GM18498 (cell line): ENCODE measurements around the gene HRH3.

Source experiments
- ATAC-seq: cut with Tn5 transposase; IDR thresholded peaks from one replicate; pipeline ENCODE4 v1.9.1; 2021; ENCODE audit warnings: mild to moderate bottlenecking, moderate library complexity; ENCODE audit not compliant: unreplicated experiment

Gene HRH3

GRCh38 chr20:62230696-62231095, 10.6 kb upstream of the HRH3 start:
- ATAC-seq, result no peak

DNA sequence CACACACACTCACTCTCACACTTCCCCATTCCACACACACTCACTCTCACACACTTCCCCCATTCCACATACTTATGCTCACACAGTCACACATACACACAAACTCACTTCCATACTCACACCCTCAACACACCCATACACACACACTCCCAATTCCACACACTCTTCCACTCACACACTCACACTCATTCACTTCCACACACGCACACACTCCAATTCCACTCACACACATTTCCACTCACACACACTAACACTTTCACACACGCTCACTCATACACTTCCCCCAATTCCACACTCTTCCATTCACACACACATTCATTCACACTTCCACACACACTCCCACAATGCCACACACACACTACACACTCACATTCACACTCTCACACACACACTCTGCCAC, 10.2 kb upstream of the HRH3 start:
- no peak for ATAC-seq

- no peak for ATAC-seq
Observed at GRCh38 chr20:62229667-62230066, 9.6 kb upstream of the HRH3 start.

DNA sequence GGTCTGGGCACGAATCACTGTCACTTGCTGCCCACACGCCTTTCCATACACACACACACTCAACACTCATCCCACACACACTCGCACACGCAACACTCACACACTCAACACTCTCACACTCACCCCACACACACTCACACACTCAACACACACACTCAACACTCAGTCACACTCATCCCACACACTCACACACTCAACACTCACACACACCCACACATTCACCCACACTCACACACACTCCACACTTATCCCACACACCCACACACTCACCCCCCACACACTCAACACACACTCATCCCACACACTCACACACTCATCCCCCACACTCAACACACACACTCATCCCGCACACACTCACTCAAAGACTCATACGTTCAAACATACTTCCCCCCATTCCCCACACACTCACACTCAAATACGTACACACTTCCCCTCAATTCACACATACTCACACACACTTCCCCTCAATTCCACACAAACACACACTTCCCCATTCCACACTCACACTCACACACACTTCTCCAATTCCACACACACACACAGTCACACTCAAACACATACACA, 9.0 kb upstream of the HRH3 start:
- ATAC-seq, result no peak

DNA sequence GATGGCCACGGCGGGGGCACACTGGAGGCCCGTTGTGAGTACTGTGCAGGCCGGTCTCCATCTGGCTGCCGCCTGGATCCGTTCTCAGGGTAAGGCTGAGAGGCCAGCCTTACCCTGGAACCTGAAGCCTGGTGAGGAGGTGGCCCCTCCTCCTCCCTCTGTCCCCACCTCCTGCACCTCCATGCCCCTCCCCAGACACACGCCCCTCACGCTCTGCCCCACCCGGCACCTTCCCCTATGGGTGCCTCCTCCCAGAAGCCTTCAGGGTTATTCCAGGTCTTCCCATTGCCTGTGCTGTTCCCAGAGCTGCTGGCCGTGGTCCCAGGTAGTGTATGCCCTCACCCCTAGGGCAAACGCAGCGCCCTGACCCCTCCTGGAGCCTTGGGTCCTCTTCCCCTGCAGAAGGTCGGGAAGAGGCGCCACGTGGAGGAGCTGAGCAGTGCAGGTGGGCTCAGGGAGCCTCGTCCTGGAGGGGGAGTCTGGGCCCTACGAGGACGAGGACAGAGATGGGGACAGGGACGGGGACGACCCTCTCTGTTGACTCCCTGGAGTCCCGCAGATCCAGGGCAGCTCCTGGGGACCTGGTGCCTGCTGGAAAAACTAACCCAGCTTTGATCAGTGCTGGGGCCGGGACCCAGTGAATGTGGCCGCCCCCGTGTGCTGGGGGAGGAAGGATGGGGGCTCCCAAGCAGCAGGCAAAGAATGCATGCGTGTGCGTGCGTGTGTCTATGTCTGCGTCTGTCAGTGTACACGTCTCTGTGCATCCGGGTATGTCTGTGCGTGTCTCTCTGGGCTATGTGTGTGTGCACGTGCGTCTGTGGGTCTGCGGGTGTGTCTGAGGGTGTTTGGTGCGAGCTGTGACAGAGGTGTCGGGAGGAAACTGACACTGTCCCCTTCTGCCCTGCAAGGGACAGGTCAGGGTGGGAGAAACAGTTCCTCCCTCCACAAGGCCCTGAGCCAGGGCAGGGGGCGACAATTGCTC, 8.2 kb upstream of the HRH3 start:
- ATAC-seq, result no peak

GRCh38 chr20:62227591-62227976, 7.5 kb upstream of the HRH3 start:
- no peak for ATAC-seq

DNA sequence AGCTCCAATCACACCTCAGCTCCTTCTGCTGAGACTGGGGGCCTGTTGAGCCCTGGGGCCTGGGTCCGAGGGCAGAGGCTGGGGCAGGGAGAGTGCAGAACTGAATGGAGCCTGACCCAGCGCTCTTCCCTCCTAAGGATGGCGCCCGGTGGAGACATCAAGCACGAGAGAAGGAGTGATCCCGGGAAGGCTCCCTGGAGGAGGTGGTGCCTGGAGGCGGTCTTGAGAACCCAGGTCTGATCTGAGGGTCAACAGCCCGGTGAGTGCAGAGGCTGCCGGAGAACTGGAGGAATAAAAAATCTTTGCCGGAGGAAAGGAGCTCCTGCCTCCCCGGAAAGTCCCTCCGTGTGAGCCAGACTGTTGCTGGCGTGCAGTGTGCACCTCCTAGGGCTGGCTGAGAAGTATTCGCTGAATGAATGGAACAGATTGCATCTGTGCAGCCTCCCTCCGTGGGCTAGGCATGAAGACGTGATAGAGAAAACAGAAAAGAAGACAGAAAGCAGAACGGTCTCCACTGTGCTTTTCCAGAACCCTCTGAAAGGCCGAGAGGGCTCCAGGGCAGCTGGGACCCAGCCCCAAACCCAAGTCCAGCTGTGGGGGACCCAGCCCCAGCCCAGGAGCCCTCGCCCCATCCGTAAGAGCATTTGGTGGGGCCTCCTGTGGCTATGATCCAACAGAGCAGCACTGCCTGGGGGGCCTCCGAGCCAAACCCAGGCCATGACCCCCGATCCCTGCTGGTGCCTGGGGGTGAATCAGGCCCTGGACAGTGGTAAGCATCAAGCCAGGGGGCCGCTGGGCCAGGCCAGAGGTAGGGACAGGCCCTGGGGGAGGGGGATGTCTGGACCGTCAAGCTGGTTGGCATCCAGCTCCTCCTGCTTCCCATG, 6.9 kb upstream of the HRH3 start:
- no peak for ATAC-seq

GRCh38 chr20:62225820-62226635, 6.0 kb upstream of the HRH3 start:
- ATAC-seq, result no peak

- ATAC-seq, result no peak
Observed at GRCh38 chr20:62225026-62225425, 4.9 kb upstream of the HRH3 start.

GRCh38 chr20:62224113-62224855, 4.2 kb upstream of the HRH3 start:
- no peak for ATAC-seq

GRCh38 chr20:62223571-62223970, 3.5 kb upstream of the HRH3 start:
- ATAC-seq, result no peak

GRCh38 chr20:62222972-62223371, 2.9 kb upstream of the HRH3 start:
- ATAC-seq, result no peak

DNA sequence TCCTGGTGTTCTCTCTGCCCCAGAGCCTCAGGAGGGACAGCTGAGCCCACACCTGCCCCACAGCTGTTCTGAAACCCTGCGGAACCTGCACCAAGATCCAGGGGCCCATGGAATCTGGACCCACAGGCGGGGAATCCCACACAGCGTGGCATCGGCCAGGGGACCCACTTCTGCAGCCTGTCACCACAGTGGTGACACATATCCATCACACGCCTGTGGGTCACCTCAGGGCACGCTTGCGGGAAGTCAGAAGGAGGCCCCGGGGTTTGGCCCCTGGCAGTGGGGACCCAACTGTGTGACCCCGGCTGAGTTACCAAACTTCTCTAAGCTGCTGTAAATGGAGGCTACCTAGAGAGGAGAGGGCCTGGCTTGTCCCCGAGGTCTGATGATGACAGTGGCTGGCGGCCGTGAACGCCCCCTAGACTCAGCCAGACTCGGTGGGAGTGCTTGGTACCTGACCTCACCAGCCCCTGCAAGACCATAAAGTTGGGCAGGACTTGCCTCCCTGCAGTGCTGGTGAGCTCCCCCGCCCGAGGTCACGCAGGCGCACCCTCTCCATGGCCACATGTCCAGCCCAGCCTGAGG, 2.3 kb upstream of the HRH3 start:
- no peak for ATAC-seq

DNA sequence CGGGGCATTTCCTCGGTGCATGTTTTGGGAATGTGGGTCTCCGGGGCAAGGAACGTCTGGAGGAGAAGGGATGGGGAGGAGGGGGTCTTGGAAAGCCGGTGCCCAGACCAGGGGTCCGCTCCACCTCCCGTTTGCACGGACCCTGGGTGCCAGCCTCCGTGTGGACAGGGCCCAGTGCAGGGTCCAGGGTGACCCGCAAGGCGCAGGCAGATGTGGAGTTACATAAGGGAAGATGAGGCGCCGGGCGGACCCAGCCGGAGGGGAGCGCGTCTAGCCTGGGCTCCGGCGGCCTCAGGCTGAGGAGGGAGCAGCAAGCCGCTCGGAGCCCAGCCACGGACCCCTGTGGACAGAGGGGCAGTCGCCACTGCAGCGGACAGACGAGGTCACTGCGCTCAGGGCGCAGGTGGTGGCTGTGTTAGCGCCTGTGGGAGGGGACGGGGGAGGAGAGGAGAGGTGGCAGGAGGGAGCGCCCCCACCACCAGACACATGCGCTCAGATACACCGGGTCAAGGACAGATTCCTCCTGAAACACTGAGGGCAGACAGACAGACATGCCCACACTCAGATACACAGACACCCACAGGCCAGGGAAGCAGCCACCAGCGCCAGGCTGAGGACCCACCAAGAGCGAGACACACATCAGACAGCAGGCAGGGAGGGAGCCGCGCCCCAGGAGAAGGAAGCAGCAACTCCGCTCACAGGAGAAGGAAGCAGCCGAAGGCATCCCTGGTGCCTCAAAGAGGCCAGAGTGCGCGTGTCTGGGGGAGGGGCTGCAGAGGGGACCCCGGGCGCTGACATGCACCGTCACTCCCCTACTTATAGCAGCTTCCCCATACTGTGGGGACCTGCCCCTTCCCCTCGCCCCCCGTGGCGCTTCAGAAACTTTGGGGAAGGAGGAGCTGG, 839 bp upstream of the HRH3 start:
- ATAC-seq, result no peak

DNA sequence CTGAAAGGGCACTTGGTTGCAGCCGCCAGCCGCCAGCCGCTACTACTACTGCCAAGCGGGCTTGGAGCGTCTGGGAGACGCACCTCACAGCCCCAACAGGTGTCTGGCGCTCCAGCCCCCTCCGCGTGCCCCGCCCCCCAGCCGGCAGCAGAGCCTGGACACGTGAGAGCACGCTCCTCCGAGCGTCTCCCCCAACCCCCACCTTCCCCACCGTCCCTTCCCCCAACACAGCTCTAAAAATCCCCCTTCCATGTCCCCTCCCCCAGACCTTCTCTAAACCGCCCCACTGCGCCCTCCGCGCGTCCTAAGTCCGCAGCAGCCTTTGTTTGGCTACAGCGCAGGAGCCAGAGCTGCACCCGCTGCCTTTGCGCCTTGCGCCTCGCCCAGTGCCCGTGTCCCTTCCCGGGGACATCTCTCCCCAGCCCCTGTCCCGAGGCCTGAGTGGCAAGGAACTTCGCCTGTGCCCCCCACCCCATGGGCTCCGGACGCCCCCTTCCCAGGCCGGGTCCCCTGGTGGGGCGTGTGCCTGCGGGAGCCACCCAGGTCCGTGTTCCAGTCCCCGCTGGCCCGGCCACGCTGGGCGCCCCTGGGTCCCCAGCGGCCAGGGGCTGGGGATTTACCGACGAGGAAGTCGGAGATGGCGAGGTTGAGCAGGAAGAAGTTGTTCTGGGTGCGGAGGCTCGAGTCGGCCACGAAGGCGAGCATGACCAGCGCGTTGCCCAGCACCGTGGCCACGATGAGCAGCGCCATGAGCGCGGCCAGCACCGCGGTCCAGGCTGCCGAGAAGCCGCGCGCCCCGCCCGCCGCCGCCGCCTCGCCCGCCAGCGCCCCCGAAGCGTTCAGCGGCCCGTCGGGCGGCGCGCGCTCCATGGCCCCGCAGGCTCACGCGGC, 732 bp downstream of the HRH3 start:
- ATAC-seq, result no peak

DNA sequence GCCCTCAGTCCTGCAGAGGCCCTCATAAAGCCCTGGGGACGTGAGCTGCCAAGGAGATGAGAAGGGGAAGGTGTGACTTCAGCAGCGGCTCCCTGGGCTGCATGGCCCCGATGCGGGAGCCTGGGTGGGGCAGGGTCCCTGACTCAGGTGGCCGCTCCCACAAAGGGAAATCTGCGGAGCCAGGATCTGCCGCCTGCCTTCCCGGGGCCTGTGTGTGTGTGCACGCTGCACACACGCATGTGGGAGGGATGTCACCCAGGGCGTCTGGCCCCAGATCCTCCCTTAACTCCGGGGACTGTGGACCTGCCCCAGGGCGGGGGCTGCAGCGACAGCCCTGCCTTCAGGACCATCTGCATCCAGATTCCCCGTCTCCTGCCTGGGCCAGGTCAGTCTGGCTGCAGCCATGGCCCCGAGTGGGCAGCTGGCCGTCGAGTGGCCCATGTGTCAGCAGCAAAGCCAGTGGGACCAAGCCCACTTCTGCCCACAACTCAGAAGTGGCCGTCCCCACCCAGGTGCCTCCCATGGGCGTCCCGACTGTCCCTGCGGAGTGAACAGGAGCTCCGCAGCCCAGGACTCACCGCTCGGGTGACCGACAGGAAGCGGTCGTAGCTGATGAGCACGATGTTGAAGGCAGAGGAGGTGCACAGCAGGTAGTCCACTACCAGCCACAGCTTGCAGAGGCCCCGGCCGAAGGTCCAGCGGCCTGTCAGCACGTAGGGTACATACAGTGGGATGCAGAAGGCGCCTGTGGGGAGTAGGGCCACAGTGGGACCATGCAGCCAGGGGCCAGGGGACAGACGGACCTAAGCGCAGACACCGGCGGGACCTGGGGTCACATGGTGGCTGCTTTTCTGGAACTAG, 1.9 kb downstream of the HRH3 start:
- no peak for ATAC-seq
